ENCODE data around the gene CTNND1. TPM values are rescaled to one million over a fixed set of nuclear protein-coding genes. Genes with fewer than 3 reads are reported as not detected.
A peak's percentile ranks its signal among the peaks of the same experiment; 100 is the strongest.
"Not testable (repeated sequence)": the region's sequence is repeated elsewhere in the genome, so short reads cannot be mapped to it uniquely, and the experiment has no call there.

The CTNND1 gene, protein sequence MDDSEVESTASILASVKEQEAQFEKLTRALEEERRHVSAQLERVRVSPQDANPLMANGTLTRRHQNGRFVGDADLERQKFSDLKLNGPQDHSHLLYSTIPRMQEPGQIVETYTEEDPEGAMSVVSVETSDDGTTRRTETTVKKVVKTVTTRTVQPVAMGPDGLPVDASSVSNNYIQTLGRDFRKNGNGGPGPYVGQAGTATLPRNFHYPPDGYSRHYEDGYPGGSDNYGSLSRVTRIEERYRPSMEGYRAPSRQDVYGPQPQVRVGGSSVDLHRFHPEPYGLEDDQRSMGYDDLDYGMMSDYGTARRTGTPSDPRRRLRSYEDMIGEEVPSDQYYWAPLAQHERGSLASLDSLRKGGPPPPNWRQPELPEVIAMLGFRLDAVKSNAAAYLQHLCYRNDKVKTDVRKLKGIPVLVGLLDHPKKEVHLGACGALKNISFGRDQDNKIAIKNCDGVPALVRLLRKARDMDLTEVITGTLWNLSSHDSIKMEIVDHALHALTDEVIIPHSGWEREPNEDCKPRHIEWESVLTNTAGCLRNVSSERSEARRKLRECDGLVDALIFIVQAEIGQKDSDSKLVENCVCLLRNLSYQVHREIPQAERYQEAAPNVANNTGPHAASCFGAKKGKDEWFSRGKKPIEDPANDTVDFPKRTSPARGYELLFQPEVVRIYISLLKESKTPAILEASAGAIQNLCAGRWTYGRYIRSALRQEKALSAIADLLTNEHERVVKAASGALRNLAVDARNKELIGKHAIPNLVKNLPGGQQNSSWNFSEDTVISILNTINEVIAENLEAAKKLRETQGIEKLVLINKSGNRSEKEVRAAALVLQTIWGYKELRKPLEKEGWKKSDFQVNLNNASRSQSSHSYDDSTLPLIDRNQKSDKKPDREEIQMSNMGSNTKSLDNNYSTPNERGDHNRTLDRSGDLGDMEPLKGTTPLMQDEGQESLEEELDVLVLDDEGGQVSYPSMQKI
- total RNA-seq = 100 to 1,000 TPM; 230 to 308 (median 271) TPM

DNA sequence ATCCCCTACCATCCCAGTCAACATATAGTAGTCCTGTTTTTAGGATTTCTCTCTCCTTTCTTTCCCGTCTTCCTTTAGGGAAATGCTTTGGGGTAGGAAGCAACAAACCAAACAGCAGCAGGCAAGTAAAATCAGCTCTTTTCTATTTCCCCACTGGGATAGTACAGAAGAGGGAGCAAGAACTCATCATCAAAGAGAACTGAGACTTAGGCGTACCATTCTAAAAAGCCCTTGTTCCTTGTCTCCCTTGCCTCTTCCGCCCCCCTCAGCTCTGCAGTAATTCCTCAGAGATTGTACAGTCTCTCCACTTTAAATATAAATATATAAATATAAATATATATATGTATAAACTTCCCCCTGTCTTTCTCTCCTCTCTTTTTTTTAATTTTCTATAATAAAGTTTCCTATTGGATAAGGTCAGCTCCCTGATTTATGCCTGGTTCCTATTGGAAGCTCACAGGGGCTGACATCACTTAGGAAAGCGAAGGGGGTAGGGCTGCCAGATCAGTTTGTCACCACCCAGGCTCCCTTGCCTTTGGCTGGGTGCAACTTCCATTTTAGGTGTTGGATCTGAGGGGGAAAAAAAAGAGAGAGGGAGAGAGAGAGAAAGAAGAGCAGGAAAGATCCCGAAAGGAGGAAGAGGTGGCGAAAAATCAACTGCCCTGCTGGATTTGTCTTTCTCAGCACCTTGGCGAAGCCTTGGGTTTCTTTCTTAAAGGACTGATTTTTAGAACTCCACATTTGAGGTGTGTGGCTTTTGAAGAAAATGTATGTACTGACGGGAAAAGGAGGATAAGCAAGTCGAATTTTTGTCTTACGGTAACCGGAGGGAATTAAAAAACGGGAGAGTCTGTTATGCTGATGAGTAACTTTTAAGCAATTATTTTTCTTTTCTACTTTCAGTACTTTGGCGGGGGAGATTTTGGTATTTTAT, at the start of gene CTNND1:
TSS of gene CTNND1 (plus strand) at position 502 of the 934 bp plus-strand sequence. CDS start 29,677 bp downstream, outside the sequence.
- Histone ChIP-seq H3K36me3 (no peaks in the 10 kb centered on the region), H3K27ac (peak within 1 kb of the TSS; percentile 87 to 99 (median 94)), H3K27me3 (no peaks in the 10 kb centered on the region), H3K4me1 (peaks cover 10 to 40% (median 11%) of the 10 kb centered on the region in 3 donors), H3K9me3 (no peaks in the 10 kb centered on the region), H3K4me3 (peak within 1 kb of the TSS; percentile 39 to 80 (median 66))
- TF ChIP-seq, protein P1, sequence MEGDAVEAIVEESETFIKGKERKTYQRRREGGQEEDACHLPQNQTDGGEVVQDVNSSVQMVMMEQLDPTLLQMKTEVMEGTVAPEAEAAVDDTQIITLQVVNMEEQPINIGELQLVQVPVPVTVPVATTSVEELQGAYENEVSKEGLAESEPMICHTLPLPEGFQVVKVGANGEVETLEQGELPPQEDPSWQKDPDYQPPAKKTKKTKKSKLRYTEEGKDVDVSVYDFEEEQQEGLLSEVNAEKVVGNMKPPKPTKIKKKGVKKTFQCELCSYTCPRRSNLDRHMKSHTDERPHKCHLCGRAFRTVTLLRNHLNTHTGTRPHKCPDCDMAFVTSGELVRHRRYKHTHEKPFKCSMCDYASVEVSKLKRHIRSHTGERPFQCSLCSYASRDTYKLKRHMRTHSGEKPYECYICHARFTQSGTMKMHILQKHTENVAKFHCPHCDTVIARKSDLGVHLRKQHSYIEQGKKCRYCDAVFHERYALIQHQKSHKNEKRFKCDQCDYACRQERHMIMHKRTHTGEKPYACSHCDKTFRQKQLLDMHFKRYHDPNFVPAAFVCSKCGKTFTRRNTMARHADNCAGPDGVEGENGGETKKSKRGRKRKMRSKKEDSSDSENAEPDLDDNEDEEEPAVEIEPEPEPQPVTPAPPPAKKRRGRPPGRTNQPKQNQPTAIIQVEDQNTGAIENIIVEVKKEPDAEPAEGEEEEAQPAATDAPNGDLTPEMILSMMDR (IDR thresholded peaks at IDR 0.05) = no peak
- peak in 3 of 4 donors; percentile 71 to 82 (median 77) for TF ChIP-seq POLR2A (IDR thresholded peaks at IDR 0.05)
- intact Hi-C loops (cut with DNase I) = no loop called here
- 12 to 13% methylated on average over 13 of the region's 13 CpGs for WGBS, 2 donors
- no peak for DNase-seq

DNA sequence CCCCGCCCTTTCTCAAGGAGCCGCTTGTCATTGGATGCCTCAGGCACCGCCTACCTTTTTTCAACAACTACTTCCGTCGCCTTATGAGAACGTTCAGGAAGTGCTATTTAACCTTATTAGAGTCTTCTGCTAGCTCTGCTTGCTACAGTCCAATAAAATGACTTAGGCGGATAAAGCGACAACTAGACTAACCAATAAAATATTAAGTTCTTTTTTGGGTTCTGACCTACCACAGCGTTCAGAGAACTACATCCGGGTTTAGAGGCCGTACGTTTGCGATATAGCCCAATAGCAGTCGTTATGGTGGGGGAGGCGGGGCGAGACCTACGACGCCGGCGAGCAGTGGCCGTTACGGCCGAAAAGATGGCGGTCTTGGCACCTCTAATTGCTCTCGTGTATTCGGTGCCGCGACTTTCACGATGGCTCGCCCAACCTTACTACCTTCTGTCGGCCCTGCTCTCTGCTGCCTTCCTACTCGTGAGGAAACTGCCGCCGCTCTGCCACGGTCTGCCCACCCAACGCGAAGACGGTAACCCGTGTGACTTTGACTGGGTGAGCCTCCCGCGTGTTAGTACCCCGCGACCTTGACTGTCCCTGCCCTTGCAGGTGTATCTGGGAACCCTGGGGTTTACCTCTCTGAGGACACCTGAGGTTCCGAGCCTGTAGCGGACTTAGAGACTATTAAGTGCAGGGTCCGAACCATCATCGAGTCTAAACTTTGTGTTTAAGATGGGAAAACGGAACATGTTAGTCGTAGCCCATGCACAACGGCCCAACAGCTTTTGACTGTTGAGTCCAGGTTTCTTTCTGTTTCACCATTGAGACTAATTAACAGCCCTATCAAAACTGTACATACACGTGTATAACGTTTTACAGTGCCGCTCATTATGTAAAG, 49.1 kb upstream of the CTNND1 start, which contains the start of gene TMX2:
TSS of gene TMX2 (plus strand) at position 338 of the 895 bp plus-strand sequence. CDS start at position 364, 26 bp downstream.
- Histone ChIP-seq H3K36me3 (peaks cover 0 to 13% (median 0%) of the 10 kb centered on the region in 3 donors), H3K27me3 (no peaks in the 10 kb centered on the region), H3K4me1 (peaks cover 24 to 48% (median 28%) of the 10 kb centered on the region in 3 donors), H3K27ac (peak within 1 kb of the TSS; percentile 92 to 96 (median 94)), H3K4me3 (peak within 1 kb of the TSS; percentile 83 to 96 (median 96)), H3K9me3 (no peaks in the 10 kb centered on the region)
- WGBS, 2 donors = 0% methylated on average over 16 to 40 of the region's 53 CpGs
- peak; percentile 77 for DNase-seq
- peak in 2 of 4 donors; percentile 38 to 56 for TF ChIP-seq POLR2A (IDR thresholded peaks at IDR 0.05)
- TF ChIP-seq, protein P1 (IDR thresholded peaks at IDR 0.05) = peak in 1 of 6 experiments; percentile 2
- intact Hi-C loops (cut with DNase I) = no loop called here

DNA sequence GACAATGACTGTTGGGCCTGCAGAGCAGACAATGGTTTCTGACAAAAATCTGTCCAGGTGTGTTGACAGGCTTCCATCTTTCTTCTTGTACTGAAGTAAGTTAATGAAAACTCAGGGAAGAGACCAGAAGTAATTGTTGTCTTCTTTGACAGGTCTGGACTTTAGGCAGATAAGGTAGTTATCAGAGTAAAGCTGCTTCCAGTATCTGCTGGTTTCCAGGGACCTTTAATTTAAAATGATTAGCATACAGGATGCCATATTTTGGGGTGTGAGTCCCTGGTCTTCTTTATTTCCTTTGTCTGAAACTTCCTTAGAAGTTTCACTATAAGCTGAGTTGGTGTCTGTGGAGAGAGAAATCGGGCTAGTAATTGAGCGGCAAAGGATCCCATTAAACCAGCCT, 47.8 kb upstream of the CTNND1 start:
- WGBS, 2 donors = 82 to 87% methylated on average over 2 of the region's 2 CpGs
- H3K27me3 ChIP-seq = no peaks in the 10 kb centered on the region
- DNase-seq = no peak
- intact Hi-C loops (cut with DNase I) = no loop called here
- peaks cover 0 to 17% (median 0%) of the 10 kb centered on the region in 3 donors for H3K36me3 ChIP-seq
- no peaks in the 10 kb centered on the region for H3K9me3 ChIP-seq
- peak overlapping the region in 2 of 4 donors; percentile 89 to 92 for H3K27ac ChIP-seq
- TF ChIP-seq POLR2A (IDR thresholded peaks at IDR 0.05) = no peak
- TF ChIP-seq, protein P1 (IDR thresholded peaks at IDR 0.05) = no peak
- peak overlapping the region; percentile 83 to 96 (median 96) for H3K4me3 ChIP-seq
- peaks cover 24 to 46% (median 28%) of the 10 kb centered on the region in 3 donors for H3K4me1 ChIP-seq

DNA sequence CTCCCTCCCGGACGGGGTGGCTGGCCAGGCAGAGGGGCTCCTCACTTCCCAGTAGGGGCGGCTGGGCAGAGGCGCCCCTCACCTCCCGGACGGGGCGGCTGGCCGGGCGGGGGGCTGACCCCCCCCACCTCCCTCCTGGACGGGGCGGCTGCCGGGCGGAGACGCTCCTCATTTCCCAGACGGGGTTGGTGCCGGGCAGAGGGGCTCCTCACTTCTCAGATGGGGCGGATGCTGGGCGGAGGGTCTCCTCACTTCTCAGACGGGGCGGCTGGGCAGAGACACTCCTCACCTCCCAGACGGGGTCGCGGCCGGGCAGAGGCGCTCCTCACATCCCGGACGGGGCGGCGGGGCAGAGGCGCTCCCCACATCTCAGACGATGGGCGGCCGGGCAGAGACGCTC, 44.9 kb upstream of the CTNND1 start:
- WGBS, 2 donors = no CpG with 5 or more reads among the region's 34 CpGs
- Histone ChIP-seq H3K36me3 (peaks cover 0 to 38% (median 0%) of the 10 kb centered on the region in 3 donors), H3K4me1 (peaks cover 13 to 25% (median 15%) of the 10 kb centered on the region in 3 donors)
- DNase-seq; H3K9me3 ChIP-seq; H3K27ac ChIP-seq; intact Hi-C loops (cut with DNase I); H3K4me3 ChIP-seq; H3K27me3 ChIP-seq: not testable (repeated sequence)
